Activated B cell treated with CpG ODN at 0.5 μM for 24 hours (primary cell): ENCODE data around the gene STX8. TPM values are rescaled to one million over a fixed set of nuclear protein-coding genes. Genes with fewer than 3 reads are reported as not detected.

Experiments used
- ATAC-seq: fragments of 200-7000 bp; cut with Tn5 transposase; one replicate; pipeline ENCODE4 v1.10.0; 2021; ENCODE audit warnings: low read depth, mild to moderate bottlenecking, moderate library complexity
- CTCF ChIA-PET: fragments of 350-600 bp; sonication (Branson Sonifier 250); formaldehyde crosslinking; loops from one replicate; lab custom pipeline; 2021; ENCODE audit warnings: antibody characterized with exemption; lab: Charles Lee
- POLR2A ChIA-PET: fragments of 350-600 bp; sonication (Branson Sonifier 250); formaldehyde crosslinking; loops from one replicate; lab custom pipeline; 2021; ENCODE audit warnings: antibody characterized with exemption; lab: Charles Lee
- DNase-seq: peaks from one replicate; pipeline ENCODE4 v3.0.0; 2022
- H3K27ac Mint-ChIP-seq: one replicate; pipeline ENCODE4 v1.8.0; 2020; ENCODE audit warnings: mixed read lengths
- H3K27me3 Mint-ChIP-seq: one replicate; pipeline ENCODE4 v1.8.0; 2021; ENCODE audit warnings: mixed read lengths
- H3K36me3 Mint-ChIP-seq: one replicate; pipeline ENCODE4 v1.8.0; 2021; ENCODE audit warnings: low read depth, mixed read lengths
- H3K4me1 Mint-ChIP-seq: one replicate; pipeline ENCODE4 v1.8.0; 2021; ENCODE audit warnings: mixed read lengths
- H3K4me3 Mint-ChIP-seq: one replicate; pipeline ENCODE4 v1.8.0; 2020; ENCODE audit warnings: mild to moderate bottlenecking, mixed read lengths
- H3K9me3 Mint-ChIP-seq: one replicate; pipeline ENCODE4 v1.8.0; 2020; ENCODE audit warnings: mixed read lengths
- CTCF ChIP-seq: fragments of 200-600 bp; IDR thresholded peaks from one replicate; pipeline ENCODE4 v1.8.0; 2022; ENCODE audit warnings: antibody characterized with exemption, mild to moderate bottlenecking
- intact Hi-C: fragments of 100-400 bp; cut with micrococcal nuclease; formaldehyde crosslinking; loops from one replicate; pipeline ENCODE4 v1.15.1; 2024
- total RNA-seq: library from RNA; stranded (reverse); gene quantifications from 2 replicates; pipeline ENCODE4 v1.2.3, GENCODE V29; 2022

Gene STX8
- total RNA-seq, 1 donor from 2014 or later: 66.9 TPM

- Mint-ChIP-seq H3K27ac (no peak overlapping the region), H3K9me3 (no peaks in the 10 kb centered on the region), H3K4me3 (no peak overlapping the region), H3K36me3 (peaks cover 11% of the 10 kb centered on the region), H3K4me1 (no peaks in the 10 kb centered on the region), H3K27me3 (no peaks in the 10 kb centered on the region)
- POLR2A ChIA-PET: no interaction called here
- DNase-seq: no peak
- no peak for ATAC-seq
- CTCF ChIA-PET: no interaction called here
- intact Hi-C loops: no loop called here
- no peak for TF ChIP-seq CTCF
Observed at GRCh38 chr17:9532715-9533114, 42.9 kb downstream of the STX8 start.

- Mint-ChIP-seq H3K27me3 (no peaks in the 10 kb centered on the region), H3K27ac (no peak overlapping the region), H3K36me3 (peaks cover 11% of the 10 kb centered on the region), H3K9me3 (no peaks in the 10 kb centered on the region), H3K4me1 (no peaks in the 10 kb centered on the region), H3K4me3 (no peak overlapping the region)
- ChIA-PET POLR2A (no interaction called here), CTCF (no interaction called here)
- intact Hi-C loops: no loop called here
- ATAC-seq: no peak
- no peak for DNase-seq
- TF ChIP-seq CTCF: no peak
Observed at GRCh38 chr17:9531034-9531433, 44.6 kb downstream of the STX8 start.

GRCh38 chr17:9529033-9529700, 46.5 kb downstream of the STX8 start:
- TF ChIP-seq CTCF: no peak
- CTCF ChIA-PET: interaction anchor here (1.2 kb wide), 1 partner anchor 531 kb away, joined by 6 read pairs; no protein-coding TSS in a partner anchor
- no peaks in the 10 kb centered on the region for H3K4me1 Mint-ChIP-seq
- POLR2A ChIA-PET: no interaction called here
- H3K9me3 Mint-ChIP-seq: no peaks in the 10 kb centered on the region
- H3K27ac Mint-ChIP-seq: no peak overlapping the region
- DNase-seq (no peak), ATAC-seq (peak; percentile 25)
- no peak overlapping the region for H3K4me3 Mint-ChIP-seq
- peaks cover 11% of the 10 kb centered on the region for H3K36me3 Mint-ChIP-seq
- H3K27me3 Mint-ChIP-seq: no peaks in the 10 kb centered on the region
- intact Hi-C loops: loop anchor here (10.0 kb wide), 1 partner anchor 414 kb away; no protein-coding TSS in a partner anchor

GRCh38 chr17:9527788-9528187, 47.8 kb downstream of the STX8 start:
- Mint-ChIP-seq H3K27ac (no peak overlapping the region), H3K27me3 (no peaks in the 10 kb centered on the region), H3K4me1 (no peaks in the 10 kb centered on the region), H3K36me3 (peaks cover 9% of the 10 kb centered on the region), H3K9me3 (no peaks in the 10 kb centered on the region), H3K4me3 (no peak overlapping the region)
- ATAC-seq: no peak
- POLR2A ChIA-PET: interaction anchor here (0.7 kb wide), 1 partner anchor 1036 kb away, joined by 3 read pairs; no protein-coding TSS in a partner anchor
- DNase-seq: no peak
- no peak for TF ChIP-seq CTCF
- intact Hi-C loops: loop anchor here (10.0 kb wide), 1 partner anchor 413 kb away; no protein-coding TSS in a partner anchor
- CTCF ChIA-PET: no interaction called here

- ChIA-PET POLR2A (no interaction called here), CTCF (interaction anchor here (1.7 kb wide), 1 partner anchor 524 kb away, joined by 8 read pairs; no protein-coding TSS in a partner anchor)
- ATAC-seq (no peak), DNase-seq (no peak)
- TF ChIP-seq CTCF: no peak
- H3K4me1 Mint-ChIP-seq: no peaks in the 10 kb centered on the region
- no peaks in the 10 kb centered on the region for H3K27me3 Mint-ChIP-seq
- intact Hi-C loops: loop anchor here (5.0 to 10.0 kb wide), 2 partner anchors 407 to 530 kb away; no protein-coding TSS in a partner anchor
- no peak overlapping the region for H3K27ac Mint-ChIP-seq
- H3K9me3 Mint-ChIP-seq: no peaks in the 10 kb centered on the region
- no peak overlapping the region for H3K4me3 Mint-ChIP-seq
- H3K36me3 Mint-ChIP-seq: no peaks in the 10 kb centered on the region
Observed at GRCh38 chr17:9522074-9522473, 53.5 kb downstream of the STX8 start.
